ENCODE data around the gene KCNK5. TPM values are rescaled to one million over a fixed set of nuclear protein-coding genes. Genes with fewer than 3 reads are reported as not detected.

KCNK5 gene
- total and polyA plus RNA-seq, 9 of the 15 experiments (the other 6 are each of a cell fraction or from before 2014, with no cell fraction given): 1.5 to 45.8 (median 25.8) TPM

DNA sequence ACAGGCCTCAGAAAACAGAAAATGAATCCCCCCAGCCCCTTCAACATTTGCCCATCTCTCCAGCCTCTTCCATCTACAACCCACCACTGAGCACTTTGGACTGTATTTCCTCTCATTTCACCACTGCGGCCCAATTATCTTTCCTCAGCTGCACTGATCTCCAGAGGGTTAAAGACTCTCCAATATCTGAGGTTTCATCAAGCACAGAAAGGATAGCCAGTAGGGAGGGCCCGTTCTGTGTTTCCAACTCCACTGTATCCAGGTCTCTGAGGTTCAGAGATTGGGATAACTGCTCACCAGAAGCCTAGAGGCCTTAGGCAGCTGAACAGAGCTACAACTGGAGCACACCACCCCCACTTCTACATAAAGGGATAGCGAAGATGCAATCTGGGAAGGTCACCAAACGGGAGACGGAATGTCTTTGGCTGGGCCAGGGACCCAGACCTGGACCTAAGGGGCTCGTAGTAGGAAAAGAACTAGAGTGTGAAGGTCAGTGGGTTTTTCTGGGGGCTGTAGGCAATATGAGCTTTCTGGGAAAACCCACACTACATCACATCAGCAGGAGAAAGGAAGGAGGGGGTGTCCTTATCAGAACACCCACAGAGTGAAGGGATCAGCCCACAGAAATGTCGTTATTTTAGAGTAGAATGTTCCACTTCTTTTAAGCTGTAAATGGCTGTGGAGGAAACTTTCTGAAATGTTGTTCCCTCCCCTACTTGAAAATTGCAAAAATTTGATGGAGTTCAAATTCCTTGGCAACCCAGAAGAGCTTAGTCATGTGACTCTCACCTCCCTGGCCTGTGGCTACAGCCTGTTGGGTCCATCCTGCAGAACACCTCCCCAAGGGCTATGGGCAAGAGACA lies 7.3 kb downstream of the KCNK5 start (continued):
- TF ChIP-seq, protein P1, sequence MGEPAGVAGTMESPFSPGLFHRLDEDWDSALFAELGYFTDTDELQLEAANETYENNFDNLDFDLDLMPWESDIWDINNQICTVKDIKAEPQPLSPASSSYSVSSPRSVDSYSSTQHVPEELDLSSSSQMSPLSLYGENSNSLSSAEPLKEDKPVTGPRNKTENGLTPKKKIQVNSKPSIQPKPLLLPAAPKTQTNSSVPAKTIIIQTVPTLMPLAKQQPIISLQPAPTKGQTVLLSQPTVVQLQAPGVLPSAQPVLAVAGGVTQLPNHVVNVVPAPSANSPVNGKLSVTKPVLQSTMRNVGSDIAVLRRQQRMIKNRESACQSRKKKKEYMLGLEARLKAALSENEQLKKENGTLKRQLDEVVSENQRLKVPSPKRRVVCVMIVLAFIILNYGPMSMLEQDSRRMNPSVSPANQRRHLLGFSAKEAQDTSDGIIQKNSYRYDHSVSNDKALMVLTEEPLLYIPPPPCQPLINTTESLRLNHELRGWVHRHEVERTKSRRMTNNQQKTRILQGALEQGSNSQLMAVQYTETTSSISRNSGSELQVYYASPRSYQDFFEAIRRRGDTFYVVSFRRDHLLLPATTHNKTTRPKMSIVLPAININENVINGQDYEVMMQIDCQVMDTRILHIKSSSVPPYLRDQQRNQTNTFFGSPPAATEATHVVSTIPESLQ (CRISPR knock-in tag; IDR thresholded peaks at IDR 0.05): no peak
- TF ChIP-seq SRSF1 (IDR thresholded peaks at IDR 0.05; ENCODE audit: low read depth, low read length) (no peak), SP2 (IDR thresholded peaks at IDR 0.05; ENCODE audit: extremely low read depth, low read depth, low read length, poor library complexity, severe bottlenecking) (no peak), RBM14 (IDR thresholded peaks at IDR 0.05; ENCODE audit: borderline replicate concordance, insufficient read depth, low read depth, low read length) (no peak), POLR2H (tag; IDR thresholded peaks at IDR 0.05; ENCODE audit: low read depth) (no peak), PHB (CRISPR knock-in tag; IDR thresholded peaks at IDR 0.05) (no peak), SIRT6 (IDR thresholded peaks at IDR 0.05; ENCODE audit: low read depth, low read length) (no peak), HOXB6 (CRISPR knock-in tag; IDR thresholded peaks at IDR 0.05; ENCODE audit: borderline replicate concordance) (no peak), OTX1 (CRISPR knock-in tag; IDR thresholded peaks at IDR 0.05) (no peak), MAFG (tag; conservative IDR thresholded peaks at IDR 0.05) (no peak), SRF (CRISPR knock-in tag; IDR thresholded peaks at IDR 0.05) (0 out of 4 replicates have a peak, but pooled peaks of 1 of the 2 experiments have one; percentile 38), ZC3H4 (CRISPR knock-in tag; IDR thresholded peaks at IDR 0.05; ENCODE audit: borderline replicate concordance) (no peak), EZH2 (IDR thresholded peaks at IDR 0.05; ENCODE audit: borderline replicate concordance, low read depth, low read length) (no peak), HNRNPLL (IDR thresholded peaks at IDR 0.05; ENCODE audit: low read depth, low read length, poor library complexity, severe bottlenecking) (no peak)
- TF ChIP-seq, protein P2, sequence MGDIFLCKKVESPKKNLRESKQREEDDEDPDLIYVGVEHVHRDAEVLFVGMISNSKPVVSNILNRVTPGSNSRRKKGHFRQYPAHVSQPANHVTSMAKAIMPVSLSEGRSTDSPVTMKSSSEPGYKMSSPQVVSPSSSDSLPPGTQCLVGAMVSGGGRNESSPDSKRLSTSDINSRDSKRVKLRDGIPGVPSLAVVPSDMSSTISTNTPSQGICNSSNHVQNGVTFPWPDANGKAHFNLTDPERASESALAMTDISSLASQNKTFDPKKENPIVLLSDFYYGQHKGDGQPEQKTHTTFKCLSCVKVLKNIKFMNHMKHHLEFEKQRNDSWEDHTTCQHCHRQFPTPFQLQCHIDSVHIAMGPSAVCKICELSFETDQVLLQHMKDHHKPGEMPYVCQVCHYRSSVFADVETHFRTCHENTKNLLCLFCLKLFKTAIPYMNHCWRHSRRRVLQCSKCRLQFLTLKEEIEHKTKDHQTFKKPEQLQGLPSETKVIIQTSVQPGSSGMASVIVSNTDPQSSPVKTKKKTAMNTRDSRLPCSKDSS (IDR thresholded peaks at IDR 0.05; ENCODE audit: low read depth, partially characterized antibody): no peak
- TF ChIP-seq, protein P3, sequence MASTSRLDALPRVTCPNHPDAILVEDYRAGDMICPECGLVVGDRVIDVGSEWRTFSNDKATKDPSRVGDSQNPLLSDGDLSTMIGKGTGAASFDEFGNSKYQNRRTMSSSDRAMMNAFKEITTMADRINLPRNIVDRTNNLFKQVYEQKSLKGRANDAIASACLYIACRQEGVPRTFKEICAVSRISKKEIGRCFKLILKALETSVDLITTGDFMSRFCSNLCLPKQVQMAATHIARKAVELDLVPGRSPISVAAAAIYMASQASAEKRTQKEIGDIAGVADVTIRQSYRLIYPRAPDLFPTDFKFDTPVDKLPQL (IDR thresholded peaks at IDR 0.05; ENCODE audit: extremely low read depth, insufficient read length): no peak
- TF ChIP-seq, protein P4, sequence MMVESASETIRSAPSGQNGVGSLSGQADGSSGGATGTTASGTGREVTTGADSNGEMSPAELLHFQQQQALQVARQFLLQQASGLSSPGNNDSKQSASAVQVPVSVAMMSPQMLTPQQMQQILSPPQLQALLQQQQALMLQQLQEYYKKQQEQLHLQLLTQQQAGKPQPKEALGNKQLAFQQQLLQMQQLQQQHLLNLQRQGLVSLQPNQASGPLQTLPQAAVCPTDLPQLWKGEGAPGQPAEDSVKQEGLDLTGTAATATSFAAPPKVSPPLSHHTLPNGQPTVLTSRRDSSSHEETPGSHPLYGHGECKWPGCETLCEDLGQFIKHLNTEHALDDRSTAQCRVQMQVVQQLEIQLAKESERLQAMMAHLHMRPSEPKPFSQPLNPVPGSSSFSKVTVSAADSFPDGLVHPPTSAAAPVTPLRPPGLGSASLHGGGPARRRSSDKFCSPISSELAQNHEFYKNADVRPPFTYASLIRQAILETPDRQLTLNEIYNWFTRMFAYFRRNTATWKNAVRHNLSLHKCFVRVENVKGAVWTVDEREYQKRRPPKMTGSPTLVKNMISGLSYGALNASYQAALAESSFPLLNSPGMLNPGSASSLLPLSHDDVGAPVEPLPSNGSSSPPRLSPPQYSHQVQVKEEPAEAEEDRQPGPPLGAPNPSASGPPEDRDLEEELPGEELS (CRISPR knock-in tag; IDR thresholded peaks at IDR 0.05; ENCODE audit: borderline replicate concordance): no peak
